Panc1 (cell line): ENCODE measurements around the gene SLC66A2. TPM values are rescaled to one million over a fixed set of nuclear protein-coding genes. Genes with fewer than 3 reads are reported as not detected.

ENCODE experiments used
- ATAC-seq: fragments of 200-7000 bp; cut with Tn5 transposase; 2 replicates; pipeline ENCODE4 v1.9.1; 2020; ENCODE audit warnings: mild to moderate bottlenecking, moderate library complexity
- BruUV-seq: library from RNA; stranded (reverse); fragments of 400-500 nt; replicated peaks from 2 replicates; lab custom pipeline; 2021; lab: Mats Ljungman, UMichigan
- CTCF ChIA-PET: fragments of 300-600 bp; sonication (Branson Sonifier 250); formaldehyde crosslinking; loops from one replicate; lab custom pipeline; 2022; ENCODE audit warnings: antibody characterized with exemption; lab: Charles Lee
- POLR2A ChIA-PET: fragments of 300-600 bp; sonication (Branson Sonifier 250); formaldehyde crosslinking; loops from one replicate; lab custom pipeline; 2022; ENCODE audit warnings: antibody characterized with exemption; lab: Charles Lee
- DNase-seq: peaks from one replicate; pipeline ENCODE4 v3.0.0-alpha.2; 2010; ENCODE audit warnings: low read depth, low spot score
- H3K27ac ChIP-seq: 2 replicates; pipeline ENCODE4 v1.5.1; 2011; ENCODE audit warnings: mild to moderate bottlenecking, low read length, inconsistent platforms
- H3K27me3 ChIP-seq: fragments of 200-500 bp; sonication (Bioruptor generic); 2 replicates; pipeline ENCODE4 v1.6.0; 2014; ENCODE audit warnings: low read length, inconsistent platforms; ENCODE audit not compliant: control insufficient read depth, insufficient read depth
- H3K36me3 ChIP-seq: fragments of 200-500 bp; sonication (Bioruptor generic); 2 replicates; pipeline ENCODE4 v1.5.1; 2014; ENCODE audit warnings: inconsistent platforms, mild to moderate bottlenecking, low read length, moderate library complexity; ENCODE audit not compliant: control insufficient read depth, insufficient read depth
- H3K4me1 ChIP-seq: 2 replicates; pipeline ENCODE4 v1.5.1; 2011; ENCODE audit warnings: inconsistent platforms, mild to moderate bottlenecking, low read length, moderate library complexity; ENCODE audit not compliant: control insufficient read depth, insufficient read depth
- H3K4me3 ChIP-seq, 2 experiments: 2 replicates each; pipeline ENCODE4 v1.5.1; 2011 to 2012; ENCODE audit warnings: low read depth in 2 of 2, low read length in 2 of 2, mild to moderate bottlenecking in 2 of 2, inconsistent platforms in 1 of 2, moderate library complexity in 1 of 2
- H3K9me3 ChIP-seq: fragments of 200-500 bp; sonication (Bioruptor generic); 2 replicates; pipeline ENCODE4 v1.5.1; 2014; ENCODE audit warnings: low read depth, mild to moderate bottlenecking, inconsistent platforms, low read length, moderate library complexity; ENCODE audit not compliant: control insufficient read depth, insufficient read depth
- POLR2AphosphoS5 ChIP-seq: IDR thresholded peaks from 2 replicates; pipeline ENCODE4 v1.6.1; 2012; ENCODE audit warnings: mild to moderate bottlenecking, low read depth, low read length, moderate library complexity
- SIN3A ChIP-seq: IDR thresholded peaks from 2 replicates; pipeline ENCODE4 v1.6.1; 2012; ENCODE audit warnings: low read depth, mild to moderate bottlenecking, low read length, moderate library complexity, borderline replicate concordance; ENCODE audit not compliant: insufficient read depth
- TCF7L2 ChIP-seq: IDR thresholded peaks from 2 replicates; pipeline ENCODE4 v1.6.1; 2011; ENCODE audit warnings: mild to moderate bottlenecking, low read depth, low read length, inconsistent platforms
- in situ Hi-C: cut with HindIII; loops from 2 replicates; pipeline ENCODE4 v1.10.0; 2016; ENCODE audit warnings: low sequenced_read_pairs, low pct_unique_long_range_greater_than_20kb
- intact Hi-C: fragments of 100-400 bp; cut with micrococcal nuclease; formaldehyde crosslinking; loops from one replicate; pipeline ENCODE4 v1.10.0; 2022; ENCODE audit not compliant: unreplicated experiment
- total RNA-seq: library from RNA; stranded (reverse); gene quantifications from one replicate; pipeline ENCODE4 v1.2.1, GENCODE V29; 2021; ENCODE audit not compliant: unreplicated experiment
- TF ChIP-seq, protein P1 (sequence below): fragments of 450-650 bp; IDR thresholded peaks from 2 replicates; pipeline ENCODE4 v1.5.1; 2017; ENCODE audit warnings: mild to moderate bottlenecking
- TF ChIP-seq, protein P2 (sequence below), 2 experiments: IDR thresholded peaks; 2 replicates each; pipeline ENCODE4 v1.6.1; 2011 to 2012; ENCODE audit warnings: low read depth in 2 of 2, control low read depth in 1 of 2, low read length in 1 of 2, mild to moderate bottlenecking in 1 of 2, moderate library complexity in 1 of 2; ENCODE audit not compliant: insufficient read depth in 1 of 2

The SLC66A2 gene
- total RNA-seq, 1 experiment from 2014 or later, result 92.5 TPM

DNA sequence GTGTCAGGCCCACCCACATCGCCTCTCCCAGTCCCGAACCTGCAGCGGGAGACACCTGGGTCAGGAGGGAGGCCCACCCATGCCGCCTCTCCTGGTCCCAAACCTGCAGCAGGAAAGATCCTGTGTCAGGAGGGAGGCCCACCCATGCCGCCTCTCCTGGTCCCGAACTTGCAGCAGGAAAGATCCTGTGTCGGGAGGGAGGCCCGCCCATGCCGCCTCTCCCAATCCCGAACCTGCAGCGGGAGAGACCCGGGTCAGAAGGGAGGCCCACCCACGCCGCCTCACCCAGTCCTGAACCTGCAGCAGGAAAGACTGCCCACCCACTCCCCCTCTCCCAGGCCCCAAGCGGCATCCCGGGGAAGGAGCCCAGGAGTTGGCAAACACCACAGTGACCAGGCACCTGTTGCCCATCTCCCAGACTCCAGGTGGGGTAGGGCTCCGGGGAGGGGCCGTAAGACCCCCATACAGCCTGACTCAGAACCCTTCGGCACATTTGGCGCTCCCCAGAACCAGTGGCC is 7.8 kb downstream of the SLC66A2 start:
- intact Hi-C loops (no loop called here), in situ Hi-C loops (no loop called here)
- ATAC-seq, result no peak
- ChIA-PET POLR2A (no interaction called here), CTCF (interaction anchor here (0.6 kb wide), 1 partner anchor 97 kb away, joined by 6 read pairs; no protein-coding TSS in a partner anchor)
- no peaks in the 10 kb centered on the region for H3K27me3 ChIP-seq
- no peak for DNase-seq
- H3K4me3 ChIP-seq, result no peak overlapping the region
- H3K36me3 ChIP-seq, result no peaks in the 10 kb centered on the region; the same call in 1 of the 2 replicates
- BruUV-seq, result no TSS peak
- H3K4me1 ChIP-seq, result peaks cover 22% of the 10 kb centered on the region
- TF ChIP-seq POLR2AphosphoS5, result no peak
- TF ChIP-seq, protein P1, sequence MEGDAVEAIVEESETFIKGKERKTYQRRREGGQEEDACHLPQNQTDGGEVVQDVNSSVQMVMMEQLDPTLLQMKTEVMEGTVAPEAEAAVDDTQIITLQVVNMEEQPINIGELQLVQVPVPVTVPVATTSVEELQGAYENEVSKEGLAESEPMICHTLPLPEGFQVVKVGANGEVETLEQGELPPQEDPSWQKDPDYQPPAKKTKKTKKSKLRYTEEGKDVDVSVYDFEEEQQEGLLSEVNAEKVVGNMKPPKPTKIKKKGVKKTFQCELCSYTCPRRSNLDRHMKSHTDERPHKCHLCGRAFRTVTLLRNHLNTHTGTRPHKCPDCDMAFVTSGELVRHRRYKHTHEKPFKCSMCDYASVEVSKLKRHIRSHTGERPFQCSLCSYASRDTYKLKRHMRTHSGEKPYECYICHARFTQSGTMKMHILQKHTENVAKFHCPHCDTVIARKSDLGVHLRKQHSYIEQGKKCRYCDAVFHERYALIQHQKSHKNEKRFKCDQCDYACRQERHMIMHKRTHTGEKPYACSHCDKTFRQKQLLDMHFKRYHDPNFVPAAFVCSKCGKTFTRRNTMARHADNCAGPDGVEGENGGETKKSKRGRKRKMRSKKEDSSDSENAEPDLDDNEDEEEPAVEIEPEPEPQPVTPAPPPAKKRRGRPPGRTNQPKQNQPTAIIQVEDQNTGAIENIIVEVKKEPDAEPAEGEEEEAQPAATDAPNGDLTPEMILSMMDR, result no peak
- TF ChIP-seq SIN3A, result no peak
- no peak for TF ChIP-seq TCF7L2
- TF ChIP-seq, protein P2, sequence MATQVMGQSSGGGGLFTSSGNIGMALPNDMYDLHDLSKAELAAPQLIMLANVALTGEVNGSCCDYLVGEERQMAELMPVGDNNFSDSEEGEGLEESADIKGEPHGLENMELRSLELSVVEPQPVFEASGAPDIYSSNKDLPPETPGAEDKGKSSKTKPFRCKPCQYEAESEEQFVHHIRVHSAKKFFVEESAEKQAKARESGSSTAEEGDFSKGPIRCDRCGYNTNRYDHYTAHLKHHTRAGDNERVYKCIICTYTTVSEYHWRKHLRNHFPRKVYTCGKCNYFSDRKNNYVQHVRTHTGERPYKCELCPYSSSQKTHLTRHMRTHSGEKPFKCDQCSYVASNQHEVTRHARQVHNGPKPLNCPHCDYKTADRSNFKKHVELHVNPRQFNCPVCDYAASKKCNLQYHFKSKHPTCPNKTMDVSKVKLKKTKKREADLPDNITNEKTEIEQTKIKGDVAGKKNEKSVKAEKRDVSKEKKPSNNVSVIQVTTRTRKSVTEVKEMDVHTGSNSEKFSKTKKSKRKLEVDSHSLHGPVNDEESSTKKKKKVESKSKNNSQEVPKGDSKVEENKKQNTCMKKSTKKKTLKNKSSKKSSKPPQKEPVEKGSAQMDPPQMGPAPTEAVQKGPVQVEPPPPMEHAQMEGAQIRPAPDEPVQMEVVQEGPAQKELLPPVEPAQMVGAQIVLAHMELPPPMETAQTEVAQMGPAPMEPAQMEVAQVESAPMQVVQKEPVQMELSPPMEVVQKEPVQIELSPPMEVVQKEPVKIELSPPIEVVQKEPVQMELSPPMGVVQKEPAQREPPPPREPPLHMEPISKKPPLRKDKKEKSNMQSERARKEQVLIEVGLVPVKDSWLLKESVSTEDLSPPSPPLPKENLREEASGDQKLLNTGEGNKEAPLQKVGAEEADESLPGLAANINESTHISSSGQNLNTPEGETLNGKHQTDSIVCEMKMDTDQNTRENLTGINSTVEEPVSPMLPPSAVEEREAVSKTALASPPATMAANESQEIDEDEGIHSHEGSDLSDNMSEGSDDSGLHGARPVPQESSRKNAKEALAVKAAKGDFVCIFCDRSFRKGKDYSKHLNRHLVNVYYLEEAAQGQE (IDR thresholded peaks at IDR 0.05; ENCODE audit: insufficient read depth in 1 of 2, low read depth in 2 of 2, low read length in 1 of 2), result no peak
- no peak overlapping the region for H3K27ac ChIP-seq
- H3K9me3 ChIP-seq, result no peaks in the 10 kb centered on the region

DNA sequence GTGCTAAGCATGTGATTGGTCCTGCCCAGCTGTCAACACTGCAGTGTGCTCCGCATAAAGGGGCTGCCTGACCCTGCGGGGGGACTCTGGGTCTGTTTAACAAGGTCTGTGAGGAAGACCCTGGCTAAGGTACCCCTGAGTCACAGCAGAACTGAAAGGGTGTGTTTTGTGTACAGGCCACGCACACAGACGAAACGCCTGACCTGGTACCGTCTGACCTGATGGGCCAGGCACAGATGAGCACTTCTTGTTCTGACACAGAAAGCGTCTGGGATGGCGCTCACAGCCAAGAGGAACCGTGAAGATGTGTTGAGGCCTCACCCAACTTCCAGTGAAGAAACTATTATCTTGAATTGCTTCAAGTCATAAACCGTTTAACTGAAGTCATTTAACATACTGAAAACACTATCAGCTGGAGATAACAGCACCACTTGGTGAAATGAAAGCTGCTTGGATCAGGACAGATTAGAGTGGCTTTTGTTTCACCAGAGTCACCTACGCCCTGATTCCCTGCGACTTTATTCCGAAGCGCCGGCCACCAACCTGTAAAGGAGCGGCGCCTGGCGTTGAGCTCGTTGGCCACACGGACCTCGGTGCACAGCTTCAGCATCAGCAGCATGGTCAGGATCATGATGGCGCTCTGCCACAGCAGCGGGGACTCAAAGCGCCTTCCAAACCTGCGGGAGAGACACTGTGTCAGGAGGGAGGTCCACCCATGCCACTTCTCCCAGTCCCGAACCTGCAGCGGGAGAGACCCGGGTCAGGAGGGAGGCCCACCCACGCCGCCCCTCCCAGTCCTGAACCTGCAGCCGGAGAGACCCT is 8.5 kb downstream of the SLC66A2 start:
- no peak overlapping the region for H3K27ac ChIP-seq
- H3K36me3 ChIP-seq, result no peaks in the 10 kb centered on the region; the same call in 1 of the 2 replicates
- TF ChIP-seq, protein P2 (IDR thresholded peaks at IDR 0.05; ENCODE audit: insufficient read depth in 1 of 2, low read depth in 2 of 2, low read length in 1 of 2), result no peak
- TF ChIP-seq POLR2AphosphoS5, result no peak
- TF ChIP-seq TCF7L2, result no peak
- no peak for TF ChIP-seq SIN3A
- TF ChIP-seq, protein P1, result no peak
- DNase-seq (no peak), ATAC-seq (no peak)
- intact Hi-C loops (no loop called here), in situ Hi-C loops (no loop called here)
- CTCF ChIA-PET, result interaction anchor here (0.6 kb wide), 1 partner anchor 96 kb away, joined by 6 read pairs; no protein-coding TSS in a partner anchor
- no peak overlapping the region for H3K4me3 ChIP-seq
- H3K4me1 ChIP-seq, result peaks cover 22% of the 10 kb centered on the region
- no TSS peak for BruUV-seq
- POLR2A ChIA-PET, result no interaction called here
- no peaks in the 10 kb centered on the region for H3K9me3 ChIP-seq
- H3K27me3 ChIP-seq, result no peaks in the 10 kb centered on the region
